ENCODE measurements around the gene DSG3. TPM values are rescaled to one million over a fixed set of nuclear protein-coding genes. Genes with fewer than 3 reads are reported as not detected.

DSG3 gene
- total RNA-seq, 1 experiment from 2014 or later, result 0.04 TPM

DNA sequence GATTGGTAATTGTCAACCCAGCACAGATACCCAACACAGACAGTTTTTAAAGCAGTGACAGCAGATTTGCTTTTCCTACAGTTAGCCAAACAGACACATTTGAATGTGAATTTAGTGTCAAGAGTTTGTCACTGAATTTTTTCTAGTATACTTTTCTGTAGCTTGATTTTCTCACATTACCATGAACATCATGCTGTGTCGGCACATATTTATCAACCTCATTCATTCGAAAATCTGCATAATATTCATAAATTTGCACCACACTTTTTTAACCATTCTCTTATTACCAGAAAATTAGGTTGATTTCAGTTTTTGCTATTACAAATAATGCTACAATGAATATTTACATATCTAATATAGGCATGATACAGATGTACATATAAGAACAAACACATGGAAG, 27.0 kb upstream of the DSG3 start:
- Histone ChIP-seq H4K5ac (ENCODE audit: insufficient read length, low read depth, low read length) (no peak overlapping the region), H2BK15ac (ENCODE audit: low read depth, low read length) (no peak overlapping the region), H3K27ac (ENCODE audit: insufficient read length, low read depth, low read length) (no peak overlapping the region), H3K4me2 (ENCODE audit: insufficient read depth, insufficient read length, low read length) (no peak overlapping the region), H3K23me2 (ENCODE audit: insufficient read length, low read depth, low read length, poor library complexity, severe bottlenecking) (no peaks in the 10 kb centered on the region), H4K91ac (ENCODE audit: insufficient read length, low read depth, low read length) (no peak overlapping the region), H3K4ac (ENCODE audit: low read depth, low read length) (no peak overlapping the region), H3K4me1 (ENCODE audit: insufficient read depth, low read length) (no peaks in the 10 kb centered on the region), H2AK5ac (ENCODE audit: insufficient read length, low read length) (no peak overlapping the region), H3K56ac (ENCODE audit: insufficient read length, low read depth, low read length) (no peak overlapping the region), H3K14ac (ENCODE audit: insufficient read depth, low read length) (no peak overlapping the region), H2BK120ac (ENCODE audit: low read depth, low read length, poor library complexity, severe bottlenecking) (no peak overlapping the region), H3K23ac (ENCODE audit: insufficient read length, low read depth, low read length) (no peak overlapping the region), H2AFZ (ENCODE audit: low read length) (no peak overlapping the region), H3K79me2 (ENCODE audit: insufficient read depth, low read length) (no peaks in the 10 kb centered on the region), H3T11ph (ENCODE audit: low read length) (no peak overlapping the region), H3K9ac (ENCODE audit: extremely low read depth, insufficient read length, low read length) (no peak overlapping the region), H2BK20ac (ENCODE audit: low read depth, low read length, poor library complexity, severe bottlenecking) (no peak overlapping the region), H3K27me3 (ENCODE audit: insufficient read depth, low read length) (no peaks in the 10 kb centered on the region), H3K79me1 (ENCODE audit: insufficient read depth, low read depth, low read length, poor library complexity, severe bottlenecking) (no peaks in the 10 kb centered on the region), H3K18ac (ENCODE audit: insufficient read length, low read depth, low read length) (no peak overlapping the region), H3K9me3 (ENCODE audit: control insufficient read depth, low read depth, low read length) (no peaks in the 10 kb centered on the region), H4K20me1 (ENCODE audit: control insufficient read depth, insufficient read depth, insufficient read length) (no peaks in the 10 kb centered on the region), H4K8ac (replicated peaks; ENCODE audit: insufficient read length, low read depth, low read length) (no peak overlapping the region), H2BK12ac (ENCODE audit: insufficient read length, low read depth, low read length) (no peak overlapping the region), H2BK5ac (ENCODE audit: insufficient read length, low read length) (no peak overlapping the region)
- no peaks in the 10 kb centered on the region for H3K36me3 Mint-ChIP-seq (ENCODE audit: insufficient read depth in 1 of 3, low read depth in 3 of 3)
- DNase-seq, result no peak
- H3K4me3 Mint-ChIP-seq, result no peak overlapping the region
- H3K4me1 Mint-ChIP-seq, result no peaks in the 10 kb centered on the region
- H3K9me3 Mint-ChIP-seq, result no peaks in the 10 kb centered on the region; a peak in 1 of 5 replicates
- no peaks in the 10 kb centered on the region for H3K27me3 Mint-ChIP-seq (ENCODE audit: low read depth)
- H3K27ac Mint-ChIP-seq, result no peak overlapping the region
- WGBS (ENCODE audit: extremely low coverage, insufficient read length, low lambda C conversion rate), result no CpG with 5 or more reads among the region's 2 CpGs
- TF ChIP-seq, protein P1, sequence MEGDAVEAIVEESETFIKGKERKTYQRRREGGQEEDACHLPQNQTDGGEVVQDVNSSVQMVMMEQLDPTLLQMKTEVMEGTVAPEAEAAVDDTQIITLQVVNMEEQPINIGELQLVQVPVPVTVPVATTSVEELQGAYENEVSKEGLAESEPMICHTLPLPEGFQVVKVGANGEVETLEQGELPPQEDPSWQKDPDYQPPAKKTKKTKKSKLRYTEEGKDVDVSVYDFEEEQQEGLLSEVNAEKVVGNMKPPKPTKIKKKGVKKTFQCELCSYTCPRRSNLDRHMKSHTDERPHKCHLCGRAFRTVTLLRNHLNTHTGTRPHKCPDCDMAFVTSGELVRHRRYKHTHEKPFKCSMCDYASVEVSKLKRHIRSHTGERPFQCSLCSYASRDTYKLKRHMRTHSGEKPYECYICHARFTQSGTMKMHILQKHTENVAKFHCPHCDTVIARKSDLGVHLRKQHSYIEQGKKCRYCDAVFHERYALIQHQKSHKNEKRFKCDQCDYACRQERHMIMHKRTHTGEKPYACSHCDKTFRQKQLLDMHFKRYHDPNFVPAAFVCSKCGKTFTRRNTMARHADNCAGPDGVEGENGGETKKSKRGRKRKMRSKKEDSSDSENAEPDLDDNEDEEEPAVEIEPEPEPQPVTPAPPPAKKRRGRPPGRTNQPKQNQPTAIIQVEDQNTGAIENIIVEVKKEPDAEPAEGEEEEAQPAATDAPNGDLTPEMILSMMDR (conservative IDR thresholded peaks at IDR 0.05), result no peak
